GM23248 (cell line): ENCODE measurements around the gene P3H4.

Experiments
- EZH2 ChIP-seq: fragments of 200-600 bp; sonication (generic); IDR thresholded peaks from 2 replicates; pipeline ENCODE4 v1.6.1; 2018; ENCODE audit warnings: antibody characterized with exemption, mild to moderate bottlenecking; ENCODE audit not compliant: insufficient read depth, poor library complexity, severe bottlenecking
- EZH2phosphoT487 ChIP-seq: fragments of 200-600 bp; sonication (generic); IDR thresholded peaks from 2 replicates; pipeline ENCODE4 v1.6.1; 2018; ENCODE audit warnings: antibody characterized with exemption, moderate library complexity, mild to moderate bottlenecking, low read depth; ENCODE audit not compliant: insufficient read depth

- no peak for TF ChIP-seq EZH2
- TF ChIP-seq EZH2phosphoT487, result no peak
Measured at GRCh38 chr17:41754066-41754465, 57.7 kb downstream of the P3H4 start.
